T-helper 2 cell (primary cell): Measurements from ENCODE around the gene PDYN.
A peak's percentile ranks its signal among the peaks of the same experiment; 100 is the strongest.

Source experiments
- DNase-seq, 5 experiments: peaks; one replicate each; pipeline versions ENCODE4 v3.0.0 to v3.0.0-alpha.2; 2012 to 2022

PDYN gene

DNA sequence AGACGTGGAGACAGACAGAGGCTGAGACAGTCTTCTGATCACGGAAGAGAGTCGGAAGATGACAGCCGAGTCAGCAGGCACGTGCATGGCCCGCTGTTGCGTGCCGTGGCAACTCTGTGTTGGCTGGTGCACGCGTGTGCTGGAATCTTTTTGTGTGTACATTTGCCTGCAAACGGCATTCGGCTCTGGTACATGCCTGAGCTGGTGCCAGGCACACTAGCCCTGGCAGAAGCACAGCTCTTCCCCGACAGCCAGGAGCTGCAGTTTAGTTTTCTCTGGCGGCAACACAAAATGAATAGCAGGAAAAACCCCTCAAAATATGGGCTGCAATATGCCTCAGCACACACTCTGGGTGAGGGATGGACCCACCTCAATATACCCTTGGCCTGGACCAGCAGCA, 769 bp upstream of the PDYN start:
- DNase-seq, result no peak

DNA sequence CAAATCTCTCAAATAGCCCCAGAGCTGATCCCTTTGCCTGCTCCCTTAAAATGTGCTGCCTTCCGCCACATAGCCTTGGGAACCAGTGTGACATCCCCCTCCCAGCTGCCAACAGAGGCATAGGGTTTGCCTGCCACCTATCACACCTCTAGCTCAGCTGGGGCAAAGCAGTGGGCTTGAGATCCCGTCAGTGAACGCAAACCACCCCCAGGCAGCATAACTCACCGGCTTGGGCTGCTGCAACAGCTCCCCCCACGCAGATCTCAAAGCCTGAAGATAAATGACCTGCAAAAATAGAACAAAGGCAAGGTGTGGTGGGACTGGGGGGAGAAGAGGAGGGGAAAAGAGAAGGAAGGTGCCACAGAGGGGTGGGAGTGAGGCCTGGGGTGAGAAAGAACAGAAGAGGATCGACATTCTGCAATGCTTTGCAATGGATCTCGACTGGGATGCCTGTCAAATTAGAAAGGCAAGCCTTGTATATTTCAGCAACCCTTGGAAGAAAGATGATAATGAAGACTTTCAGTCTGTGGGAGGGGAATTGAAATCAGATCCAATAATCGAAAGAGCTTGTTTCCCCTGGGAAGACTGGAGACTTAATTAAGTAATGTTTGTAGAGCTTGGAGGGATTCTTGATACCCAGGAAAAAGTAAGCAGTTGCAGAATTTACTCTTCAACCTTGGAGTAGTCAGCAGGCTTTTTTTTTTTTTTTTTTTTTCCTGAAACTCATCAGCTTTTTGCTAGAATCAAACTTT, 1.3 kb downstream of the PDYN start:
- DNase-seq, result no peak

DNA sequence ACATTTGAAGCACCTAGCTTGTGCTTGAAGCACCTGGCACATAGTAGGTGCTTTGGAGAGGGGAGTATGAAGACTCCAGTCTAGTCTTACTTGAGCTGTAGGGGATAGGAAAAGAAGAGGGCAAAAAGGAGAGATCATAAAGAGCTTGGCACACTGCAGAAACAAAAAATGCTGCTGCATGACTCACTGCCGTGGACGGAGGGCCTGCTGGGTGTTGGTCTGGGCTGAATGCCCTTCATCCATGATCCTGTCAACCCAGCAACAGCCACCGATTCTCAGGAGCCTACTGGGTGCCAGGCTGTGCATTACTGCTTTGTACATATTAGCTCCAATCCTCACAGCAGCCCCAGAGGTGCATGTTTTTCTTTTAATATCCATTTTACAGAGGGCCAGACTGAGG, 6.0 kb downstream of the PDYN start:
- no peak for DNase-seq

DNA sequence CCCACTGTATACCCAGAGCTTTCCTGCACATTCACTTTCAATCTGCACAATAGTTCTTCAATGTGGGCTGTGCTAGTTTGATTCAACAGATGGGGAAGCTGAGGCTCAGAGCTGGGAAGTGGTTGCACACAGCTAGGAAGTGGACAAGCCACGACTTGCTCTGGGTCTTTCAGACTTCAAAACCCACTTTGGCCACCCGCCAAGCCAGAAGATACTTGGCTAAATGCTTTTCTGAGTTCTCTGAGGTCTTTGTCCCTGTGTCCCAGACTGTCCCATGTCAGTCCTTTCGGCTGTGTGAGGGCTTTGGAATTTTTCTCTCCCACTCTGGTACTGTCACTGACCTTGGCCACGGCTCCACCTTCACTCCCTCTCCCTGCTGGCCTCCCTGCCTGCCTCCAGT, 10.6 kb downstream of the PDYN start:
- DNase-seq, result no peak

DNA sequence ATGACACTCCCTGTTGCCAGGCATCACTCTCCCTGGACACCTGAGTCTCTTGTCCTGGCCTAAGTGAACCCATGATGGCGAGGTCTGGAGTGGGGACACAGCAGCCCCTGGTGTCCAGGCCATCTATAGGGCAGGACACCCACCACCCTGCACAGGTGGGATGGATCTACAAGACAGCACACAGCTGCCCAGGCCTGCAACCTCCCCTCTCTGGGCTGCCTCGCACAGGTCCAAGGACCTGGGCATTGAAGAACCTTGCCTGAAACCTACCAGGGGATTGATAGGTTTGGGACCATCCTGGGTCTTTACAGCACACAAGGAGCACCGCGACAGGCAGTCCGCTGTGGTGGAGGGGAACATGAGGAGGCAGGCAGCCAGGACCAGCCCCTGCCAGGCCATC, 11.2 kb downstream of the PDYN start:
- no peak for DNase-seq

DNA sequence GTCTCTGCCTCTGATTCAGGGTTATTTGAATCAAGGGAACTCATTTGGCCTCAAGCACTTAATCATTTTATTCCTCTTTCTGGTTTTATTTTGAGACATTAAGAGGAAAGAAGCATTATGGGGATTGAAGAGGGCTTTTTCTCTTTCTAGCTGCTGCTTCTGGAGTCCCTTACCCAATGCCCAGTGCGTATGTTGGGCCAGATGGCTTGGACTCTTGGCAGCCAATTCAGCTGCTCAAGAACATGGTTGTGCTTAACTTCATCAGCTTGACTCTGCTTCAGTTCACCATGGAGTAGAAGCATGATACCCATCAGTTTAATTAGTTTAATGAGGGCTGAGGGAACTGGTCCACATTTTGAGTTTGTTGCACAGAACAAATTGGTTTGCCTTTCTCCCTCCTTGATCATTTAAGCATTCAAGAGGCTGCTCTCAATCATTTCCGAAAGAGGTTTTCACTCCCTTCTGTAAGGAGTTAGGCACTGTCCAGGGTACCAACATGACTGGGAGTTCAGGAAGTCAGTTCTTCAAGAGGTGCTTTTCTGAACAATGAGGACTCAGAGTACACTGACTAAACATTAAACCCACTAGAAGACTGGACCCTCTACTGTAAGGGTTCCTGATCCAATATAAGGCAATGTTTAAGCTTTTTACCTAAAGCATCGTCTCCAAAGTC, 14.6 kb downstream of the PDYN start:
- DNase-seq, result no peak

DNA sequence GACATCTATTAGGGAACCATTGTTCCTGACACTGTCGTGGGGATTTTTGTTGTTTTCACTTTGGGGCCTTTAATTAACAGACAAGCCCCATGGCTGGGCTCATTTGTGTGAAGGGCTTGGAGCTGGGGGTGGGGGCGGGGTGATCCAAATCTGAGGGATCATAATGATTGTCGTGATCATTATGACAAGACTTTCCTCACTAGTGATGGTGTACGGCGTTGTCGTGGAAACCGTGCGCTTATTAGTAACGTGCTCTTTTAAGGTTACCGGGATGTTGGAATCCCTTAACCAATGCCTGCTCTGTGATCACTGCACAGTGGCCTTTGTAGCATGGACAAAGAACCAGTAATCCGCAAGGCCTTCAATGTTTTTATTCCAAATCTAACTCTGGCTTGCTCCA, 18.6 kb downstream of the PDYN start:
- no peak for DNase-seq

DNA sequence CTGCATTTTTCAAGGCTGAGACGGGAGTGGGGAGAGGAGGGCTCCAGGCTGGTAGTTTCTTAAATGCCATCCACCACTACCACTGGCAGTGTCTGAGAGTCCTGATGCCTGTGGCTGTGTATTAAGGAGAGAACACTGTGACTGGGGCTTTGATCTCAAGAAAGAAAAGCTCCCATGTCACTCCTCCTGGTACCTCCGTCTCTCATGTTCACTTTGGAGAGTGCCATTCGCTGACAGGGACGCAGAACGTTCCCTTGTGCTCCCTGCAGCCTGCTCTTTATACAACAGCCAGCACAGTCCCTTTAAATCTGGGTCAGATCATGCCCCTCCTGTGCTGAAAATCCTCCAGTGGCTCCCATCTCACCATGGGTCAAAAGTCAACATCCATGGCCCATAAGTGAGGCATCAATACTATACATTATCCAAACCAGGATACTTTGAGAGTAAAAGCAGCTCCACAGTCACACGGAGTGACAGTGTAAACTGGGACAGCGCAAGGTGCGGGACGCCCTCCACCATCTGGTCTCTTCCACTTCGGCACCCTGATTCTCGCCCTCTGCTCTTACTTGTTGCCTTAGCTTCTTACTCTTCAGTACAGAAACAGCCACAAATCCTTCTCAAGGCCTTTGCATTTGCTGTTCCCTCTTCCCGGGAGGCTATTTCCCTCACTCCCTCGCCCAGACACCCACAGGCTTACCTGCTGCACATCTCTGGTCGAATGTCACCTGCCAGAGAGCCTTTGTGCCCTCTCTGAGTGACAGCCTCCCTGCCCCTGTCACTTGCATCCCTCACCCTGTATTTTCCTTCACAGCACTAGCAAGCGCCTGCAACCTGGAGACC, 20.0 kb downstream of the PDYN start:
- no peak for DNase-seq

DNA sequence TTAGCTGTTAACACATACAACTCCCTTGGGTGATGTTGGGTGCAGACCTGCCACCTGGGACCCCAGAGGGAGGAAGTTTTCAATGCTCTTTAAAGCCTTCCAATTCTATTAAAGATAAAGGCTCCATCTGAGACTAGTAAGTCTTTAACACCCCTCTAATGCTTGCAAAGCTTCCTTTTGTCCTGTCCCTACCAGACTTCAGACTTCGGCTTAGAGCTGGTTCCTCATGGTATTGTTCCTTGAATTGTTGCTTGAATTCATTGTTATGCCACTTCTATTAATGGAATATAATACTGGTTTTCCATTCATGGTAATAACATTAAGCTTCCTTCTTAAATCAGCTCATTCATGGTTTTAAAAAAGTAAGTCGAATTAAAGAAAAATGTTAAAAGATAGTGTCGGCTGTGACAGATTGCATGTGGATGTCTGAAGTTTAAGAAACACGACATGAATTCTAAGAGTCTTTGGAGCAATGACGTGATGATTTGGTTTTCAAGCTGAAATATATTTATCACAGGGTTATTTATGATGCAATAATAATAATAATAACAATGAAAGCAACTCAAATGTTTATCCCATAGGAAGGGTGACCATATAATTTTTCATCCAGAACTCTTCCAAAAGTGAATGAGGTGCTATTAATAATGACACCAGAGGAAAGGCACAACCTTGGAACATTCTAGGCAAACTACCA, 21.8 kb downstream of the PDYN start:
- no peak for DNase-seq

DNA sequence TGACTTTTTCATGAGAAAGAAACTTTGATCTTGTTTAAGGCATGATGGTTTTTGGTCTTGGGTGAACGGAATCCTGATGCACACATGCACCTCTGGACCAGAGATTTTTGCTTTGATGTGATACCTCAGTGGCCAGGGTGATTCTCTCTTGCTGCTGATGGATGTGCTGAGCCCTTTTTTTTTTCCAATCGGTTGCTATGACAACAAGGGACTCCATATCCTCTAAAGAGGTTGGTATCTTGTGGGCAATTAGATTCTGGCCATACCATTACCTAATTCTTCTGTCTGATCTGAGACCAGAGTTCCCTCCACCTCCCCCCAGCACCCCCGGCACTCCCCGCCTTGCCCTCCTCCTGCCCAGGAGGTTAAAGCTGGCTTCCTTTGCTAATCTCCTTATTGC, 24.9 kb downstream of the PDYN start:
- DNase-seq, result no peak

DNA sequence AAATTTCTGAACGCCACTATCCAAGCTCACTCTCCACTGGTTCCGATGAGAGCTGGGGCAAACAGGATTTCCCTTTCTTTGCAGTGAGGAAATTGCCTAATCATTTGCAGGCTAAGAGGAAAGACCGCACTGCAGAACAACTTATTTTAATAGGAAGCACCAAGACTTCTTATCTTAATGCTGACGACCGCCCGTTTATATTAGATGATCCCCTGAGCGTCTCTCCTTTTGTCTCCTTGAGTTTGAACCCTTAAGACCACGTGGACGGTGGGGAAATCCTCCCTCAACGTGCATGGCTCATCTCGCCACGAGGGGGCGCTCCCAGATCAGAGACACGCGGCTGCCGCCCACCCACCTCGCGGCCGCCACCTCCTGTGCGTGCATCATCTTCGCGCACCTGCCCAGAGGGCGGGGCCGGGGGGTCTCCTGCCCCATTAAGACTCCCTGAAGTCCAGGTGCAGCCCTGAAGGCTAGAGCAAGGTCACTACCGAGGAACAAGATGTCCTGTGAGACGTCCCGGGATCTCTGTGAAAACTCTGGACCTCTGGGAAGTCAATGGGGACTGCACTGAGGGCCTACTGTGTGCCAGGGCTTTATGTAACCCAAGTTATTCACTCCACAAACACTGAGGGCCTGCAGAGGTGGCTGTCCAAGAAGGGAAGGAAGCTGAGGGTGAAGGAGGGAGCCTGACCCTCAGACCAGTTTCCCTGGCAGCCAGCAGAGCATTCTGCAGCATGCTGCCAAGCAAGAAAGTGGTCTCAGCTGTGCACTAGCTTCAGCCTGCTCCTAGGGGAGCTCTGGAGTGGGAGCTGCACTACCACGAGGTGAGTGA, 28.1 kb downstream of the PDYN start:
- peak; percentile 28 to 79 (median 56) for DNase-seq

DNA sequence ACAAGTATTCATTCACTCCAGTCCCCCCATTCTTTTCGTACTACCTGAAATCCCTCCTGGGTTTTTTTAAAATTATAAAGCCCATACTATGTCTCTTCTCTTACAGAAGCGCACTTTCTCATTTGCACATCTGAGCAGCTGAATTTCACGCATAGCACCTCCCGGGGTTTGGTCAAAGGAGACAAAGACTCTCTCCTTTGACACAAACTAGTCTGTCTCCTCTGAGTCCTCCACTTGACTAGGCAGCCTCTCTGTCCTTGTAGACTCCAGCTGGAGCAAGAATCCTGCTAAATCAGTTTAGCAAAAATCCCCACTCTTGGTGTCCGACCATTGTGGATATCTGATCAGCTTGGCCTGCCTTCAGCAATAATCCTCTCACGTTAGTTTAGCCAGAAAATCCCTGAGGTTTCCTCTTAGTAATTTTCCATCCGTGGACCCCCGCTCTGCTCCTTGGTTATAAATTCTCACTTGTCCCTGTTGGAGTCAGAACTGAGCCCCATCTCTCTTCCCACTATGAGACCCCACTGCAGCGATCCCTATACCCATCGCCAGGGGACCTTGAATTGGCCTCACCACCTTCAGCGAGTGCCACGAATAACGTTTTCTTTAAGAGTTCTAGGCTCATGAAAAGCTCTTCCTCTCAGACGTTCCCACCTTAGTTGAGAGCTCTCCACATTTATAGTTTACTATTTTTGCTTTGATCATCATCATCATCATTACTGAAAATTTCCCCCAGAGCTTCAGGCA, 29.0 kb downstream of the PDYN start:
- DNase-seq, result no peak

DNA sequence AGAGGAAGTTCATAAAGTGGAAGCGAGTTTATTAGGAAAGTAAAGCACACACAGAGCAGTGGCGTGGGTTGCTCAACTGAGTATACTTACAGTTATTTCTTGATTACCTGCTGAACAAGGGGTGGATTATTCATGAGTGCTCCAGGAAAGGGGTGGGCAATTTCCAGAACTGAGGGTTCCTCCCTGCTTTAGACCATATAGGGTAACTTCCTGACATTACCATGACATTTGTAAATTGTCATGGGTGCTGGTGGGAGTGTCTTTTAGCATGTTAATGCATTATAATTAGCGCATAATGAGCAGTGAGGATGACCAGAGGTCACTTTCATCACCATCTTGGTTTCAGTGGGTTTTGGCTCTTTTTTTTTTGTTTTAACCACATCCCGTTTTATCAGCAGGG, 29.8 kb downstream of the PDYN start:
- DNase-seq, result no peak

DNA sequence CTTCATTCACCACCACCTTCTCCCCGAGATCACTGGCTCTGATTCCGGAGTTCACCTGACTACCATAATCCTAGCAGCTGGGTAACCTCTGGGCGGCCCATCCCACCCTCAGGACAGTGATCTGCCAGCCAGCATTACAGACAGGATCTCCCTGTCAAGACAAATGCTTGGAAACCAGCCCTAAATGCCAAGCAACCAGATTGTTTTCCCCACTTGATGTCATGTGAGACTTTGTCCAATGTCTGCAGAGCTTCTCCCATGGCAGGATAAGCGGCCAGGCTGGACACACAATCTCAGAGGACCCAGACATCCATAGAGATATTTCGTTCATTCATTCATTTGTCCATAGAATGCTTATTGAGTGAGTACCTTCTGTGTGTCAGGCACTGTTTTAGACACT, 32.5 kb downstream of the PDYN start:
- DNase-seq, result no peak

DNA sequence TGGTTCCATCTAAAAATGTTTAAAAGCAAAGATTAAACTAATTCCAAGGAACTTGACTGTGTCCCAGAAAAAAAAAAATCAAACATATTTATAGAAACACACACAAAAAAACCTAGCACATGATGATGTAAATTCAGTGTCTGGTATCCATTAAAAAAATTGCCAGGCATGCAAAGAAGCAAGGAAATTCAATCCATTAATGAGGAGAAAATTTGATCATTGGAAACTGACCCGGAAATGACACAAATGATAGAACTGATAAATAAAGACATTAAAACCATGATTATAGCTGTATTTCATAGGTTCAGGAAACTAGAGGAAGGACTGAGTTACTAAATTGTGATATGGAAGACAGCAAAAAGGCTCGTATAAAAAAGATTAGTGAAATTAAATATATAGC, 34.7 kb downstream of the PDYN start:
- DNase-seq, result no peak

DNA sequence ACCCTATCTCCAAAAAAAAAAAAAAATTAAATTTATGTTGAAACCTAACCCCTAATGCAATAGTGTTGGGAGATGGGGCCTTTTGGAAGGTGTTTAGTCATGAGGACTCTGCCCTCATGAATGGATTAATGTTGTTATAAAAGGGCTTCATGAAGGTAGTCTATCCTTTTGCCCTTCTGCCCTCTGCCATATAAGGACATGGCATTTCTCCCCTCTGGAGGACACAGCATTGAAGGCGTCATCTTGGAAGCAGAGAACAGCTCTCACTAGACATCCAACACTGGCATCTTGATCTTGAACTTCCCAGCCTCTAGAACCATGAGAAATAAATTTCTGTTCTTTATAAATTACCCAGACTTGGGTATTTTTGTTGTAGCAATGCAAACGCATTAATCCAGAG, 35.4 kb downstream of the PDYN start:
- DNase-seq, result no peak

DNA sequence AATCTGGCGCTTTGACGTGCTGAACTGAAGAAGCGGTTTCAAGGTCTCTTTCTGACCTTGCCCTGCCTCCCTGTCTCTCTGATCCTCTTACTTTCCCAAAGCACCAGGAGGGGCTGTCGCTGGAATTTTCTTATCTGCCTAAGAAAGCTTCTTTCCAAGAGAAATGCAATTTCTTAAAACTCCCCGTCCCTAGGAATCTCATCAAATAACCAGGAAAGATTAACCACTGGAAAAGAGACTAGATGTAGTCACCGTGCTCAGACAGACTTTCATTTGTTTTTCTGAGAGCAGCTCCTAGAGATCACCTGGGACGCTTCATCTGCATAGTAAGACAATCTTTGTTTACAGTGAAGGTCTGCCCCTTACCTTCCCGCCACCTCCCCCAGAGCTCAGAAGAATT, 38.6 kb downstream of the PDYN start:
- no peak for DNase-seq

DNA sequence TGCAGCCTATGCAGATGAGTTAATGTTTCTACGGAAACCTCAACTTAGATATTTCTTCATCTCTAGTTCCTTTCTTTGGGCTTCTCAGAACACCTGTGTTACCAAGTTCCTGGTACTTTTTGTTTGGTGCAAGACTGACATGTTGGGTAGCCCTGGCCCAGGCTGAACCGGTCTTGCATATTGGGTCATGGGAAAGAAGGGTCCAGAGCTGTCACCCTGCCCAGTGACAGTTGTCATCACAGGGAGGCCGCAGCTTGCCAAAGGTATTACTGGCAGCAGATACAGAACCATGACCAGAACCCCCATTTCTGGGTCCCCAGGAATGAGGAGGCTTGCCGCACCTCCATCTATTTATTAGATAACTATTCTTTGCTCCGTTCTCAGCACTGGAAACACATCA, 40.2 kb downstream of the PDYN start:
- DNase-seq, result no peak

DNA sequence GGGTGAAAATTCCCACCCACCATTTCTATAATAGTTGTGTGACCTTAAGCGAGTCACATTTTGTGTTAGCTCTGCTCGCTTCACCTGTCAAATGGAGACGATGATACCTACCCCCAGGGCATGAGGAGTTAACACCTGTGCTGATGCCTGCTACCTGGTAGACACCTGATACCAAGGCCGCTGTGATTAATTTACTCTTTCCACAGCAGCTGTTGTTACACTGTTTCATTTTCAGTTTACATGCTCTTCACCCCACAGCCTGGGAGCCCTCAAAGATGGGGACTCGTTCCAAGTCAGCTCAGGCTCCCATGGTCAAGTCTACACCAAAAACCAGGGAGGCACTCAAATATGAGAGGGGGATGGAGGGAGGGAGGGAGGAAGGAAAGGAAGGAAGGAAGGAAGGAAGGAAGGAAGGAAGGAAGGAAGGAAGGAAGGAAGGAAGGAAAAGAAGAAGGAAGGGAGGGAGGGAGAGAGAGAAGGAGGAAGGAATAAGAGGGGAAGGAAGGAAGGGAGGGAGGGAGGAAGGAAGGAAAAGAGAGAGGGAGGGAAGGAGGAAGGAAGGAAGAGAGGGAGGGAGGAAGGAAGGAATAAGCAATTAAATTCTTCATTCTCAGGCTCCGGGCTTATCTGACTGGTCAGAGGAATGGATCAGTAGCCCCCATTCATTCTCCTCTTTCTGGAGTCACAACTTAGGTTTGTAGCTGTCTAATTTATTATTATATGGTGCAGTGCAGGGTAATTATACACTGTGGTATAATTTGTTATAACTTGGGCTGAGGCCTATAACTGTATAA, 40.9 kb downstream of the PDYN start:
- DNase-seq, result no peak

DNA sequence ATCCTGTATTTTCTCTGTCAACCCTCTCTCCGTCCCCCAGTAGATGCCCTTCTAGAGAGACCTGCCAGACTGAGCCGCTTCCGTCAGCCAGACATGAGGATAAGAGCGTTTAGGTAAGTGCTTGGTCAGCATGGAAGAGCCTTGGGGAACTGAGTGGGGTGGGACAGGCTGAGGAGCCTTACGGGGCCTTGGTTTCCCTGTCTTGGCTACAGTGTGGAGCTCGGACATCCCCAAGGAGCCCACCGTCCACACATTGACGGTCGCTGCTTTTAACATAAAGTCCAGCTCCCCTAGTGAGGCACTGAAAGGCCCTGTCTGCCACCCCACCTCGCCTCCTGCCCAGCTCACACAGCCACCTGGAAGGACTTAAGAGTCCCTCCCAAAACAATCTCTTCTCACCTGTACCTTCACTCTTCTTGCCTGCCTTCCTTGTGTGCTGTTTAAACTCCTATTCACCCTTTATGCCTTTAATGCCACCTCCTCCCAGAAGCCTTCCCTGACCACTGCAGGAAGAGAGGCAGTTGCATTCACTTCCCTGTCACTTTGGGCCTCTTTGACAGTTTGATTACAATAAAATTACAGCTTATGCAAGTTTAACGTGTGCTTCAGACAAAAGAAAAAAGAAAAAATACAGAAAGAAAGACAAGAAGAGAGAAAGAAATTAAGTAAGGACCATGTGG, 42.3 kb downstream of the PDYN start:
- DNase-seq, result no peak
